Neural progenitor cell (in vitro differentiated cells): Measurements from ENCODE around the gene SOHLH2.

ENCODE experiments used
- EZH2 ChIP-seq: fragments of 200-600 bp; sonication (generic); IDR thresholded peaks from 2 replicates; pipeline ENCODE4 v1.6.1; 2017; ENCODE audit warnings: antibody characterized with exemption, mild to moderate bottlenecking, moderate library complexity
- EZH2phosphoT487 ChIP-seq: fragments of 200-600 bp; sonication (generic); IDR thresholded peaks from 2 replicates; pipeline ENCODE4 v1.6.1; 2017; ENCODE audit warnings: antibody characterized with exemption
- TF ChIP-seq, protein P1 (sequence below): fragments of 200-600 bp; sonication (generic); IDR thresholded peaks from 2 replicates; pipeline ENCODE4 v1.5.1; 2017; ENCODE audit warnings: antibody characterized with exemption, mild to moderate bottlenecking

DNA sequence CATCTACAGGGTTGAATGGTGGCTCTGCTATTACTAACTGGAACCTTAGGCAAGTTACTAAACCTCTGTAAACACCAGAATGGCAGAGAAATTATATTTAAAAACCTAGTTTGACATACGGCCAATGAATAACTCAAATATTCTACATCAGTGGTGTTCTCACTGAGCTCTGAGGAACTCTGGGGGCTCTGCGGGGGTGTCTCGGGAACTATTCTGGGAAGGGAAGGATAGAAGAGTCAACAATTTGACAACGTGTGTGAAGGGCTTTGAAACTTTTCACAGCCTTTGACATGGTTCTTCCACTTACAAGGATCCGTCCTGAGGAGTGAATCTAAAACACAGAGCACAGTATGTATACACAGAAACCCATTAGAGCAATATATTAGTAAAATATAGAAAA is 38.7 kb downstream of the SOHLH2 start:
- TF ChIP-seq, protein P1, sequence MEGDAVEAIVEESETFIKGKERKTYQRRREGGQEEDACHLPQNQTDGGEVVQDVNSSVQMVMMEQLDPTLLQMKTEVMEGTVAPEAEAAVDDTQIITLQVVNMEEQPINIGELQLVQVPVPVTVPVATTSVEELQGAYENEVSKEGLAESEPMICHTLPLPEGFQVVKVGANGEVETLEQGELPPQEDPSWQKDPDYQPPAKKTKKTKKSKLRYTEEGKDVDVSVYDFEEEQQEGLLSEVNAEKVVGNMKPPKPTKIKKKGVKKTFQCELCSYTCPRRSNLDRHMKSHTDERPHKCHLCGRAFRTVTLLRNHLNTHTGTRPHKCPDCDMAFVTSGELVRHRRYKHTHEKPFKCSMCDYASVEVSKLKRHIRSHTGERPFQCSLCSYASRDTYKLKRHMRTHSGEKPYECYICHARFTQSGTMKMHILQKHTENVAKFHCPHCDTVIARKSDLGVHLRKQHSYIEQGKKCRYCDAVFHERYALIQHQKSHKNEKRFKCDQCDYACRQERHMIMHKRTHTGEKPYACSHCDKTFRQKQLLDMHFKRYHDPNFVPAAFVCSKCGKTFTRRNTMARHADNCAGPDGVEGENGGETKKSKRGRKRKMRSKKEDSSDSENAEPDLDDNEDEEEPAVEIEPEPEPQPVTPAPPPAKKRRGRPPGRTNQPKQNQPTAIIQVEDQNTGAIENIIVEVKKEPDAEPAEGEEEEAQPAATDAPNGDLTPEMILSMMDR = no peak
- TF ChIP-seq EZH2phosphoT487 = no peak
- TF ChIP-seq EZH2 = no peak
